GM23248 (cell line): ENCODE data around the gene ENAM. TPM values are rescaled to one million over a fixed set of nuclear protein-coding genes. Genes with fewer than 3 reads are reported as not detected.

Source experiments
- polyA plus RNA-seq: library from polyadenylated mRNA; unstranded; fragments of >200 nt; fragmentation: Nextera tagmentation; extraction: Ambion mirVana; gene quantifications from 2 replicates; pipeline ENCODE4 v1.2.1, GENCODE V29; 2016
- total RNA-seq: library from RNA; depleted of rRNA; stranded (reverse); fragments of >200 nt; shearing (Covaris generic); gene quantifications from 2 replicates; pipeline ENCODE4 v1.2.3, GENCODE V29; 2014; rRNA removed

The ENAM gene
- total and polyA plus RNA-seq, 2 experiments from 2014 or later = not detected

Other genes with a start within 250 kb of the ENAM start
- gene SMR3B, start 245.6 kb upstream of the ENAM start, total RNA-seq = not detected in 2 replicates
- gene SMR3B, start 245.6 kb upstream of the ENAM start, polyA plus RNA-seq = not detected in 2 replicates
- not detected in 2 replicates for gene OPRPN, start 230.8 kb upstream of the ENAM start, total RNA-seq
- not detected in 2 replicates for gene OPRPN, start 230.8 kb upstream of the ENAM start, polyA plus RNA-seq
- not detected in 2 replicates for gene MUC7, start 156.5 kb upstream of the ENAM start, total RNA-seq
- gene MUC7, start 156.5 kb upstream of the ENAM start, polyA plus RNA-seq = not detected in 2 replicates
- not detected in 2 replicates for gene AMTN, start 110.2 kb upstream of the ENAM start, total RNA-seq
- gene AMTN, start 110.2 kb upstream of the ENAM start, polyA plus RNA-seq = not detected in 2 replicates
- not detected in 2 replicates for gene AMBN, start 36.5 kb upstream of the ENAM start, total RNA-seq
- not detected in 2 replicates for gene AMBN, start 36.5 kb upstream of the ENAM start, polyA plus RNA-seq
- gene JCHAIN, start 37.8 kb downstream of the ENAM start, total RNA-seq = 2.3 and 3.0 TPM in 2 replicates
- gene JCHAIN, start 37.8 kb downstream of the ENAM start, polyA plus RNA-seq = 4.7 and 4.9 TPM in 2 replicates
- gene UTP3, start 59.8 kb downstream of the ENAM start, total RNA-seq = 22.8 and 27.1 TPM in 2 replicates
- 17.8 and 19.2 TPM in 2 replicates for gene UTP3, start 59.8 kb downstream of the ENAM start, polyA plus RNA-seq
- gene RUFY3, start 93.2 kb downstream of the ENAM start, total RNA-seq = 24.0 and 36.2 TPM in 2 replicates
- gene RUFY3, start 93.2 kb downstream of the ENAM start, polyA plus RNA-seq = 12.9 and 13.5 TPM in 2 replicates
- 118 and 147 TPM in 2 replicates for gene GRSF1, start 211.1 kb downstream of the ENAM start, total RNA-seq
- 103 and 113 TPM in 2 replicates for gene GRSF1, start 211.1 kb downstream of the ENAM start, polyA plus RNA-seq